Stimulated activated CD4-positive, alpha-beta T cell treated with anti-CD3 and anti-CD28 coated beads, Interleukin-1b, Interleukin-23, amount 100 ng/mL, for 1 hour (primary cell): ENCODE measurements around the gene MED12L.
"Not testable (repeated sequence)": the region's sequence is repeated elsewhere in the genome, so short reads cannot be mapped to it uniquely, and the experiment has no call there.

ENCODE experiments used
- DNase-seq, 2 donors: peaks; one replicate each; pipeline ENCODE4 v3.0.0-alpha.2; 2020; ENCODE audit warnings: low read depth in 2 of 2

The MED12L gene

GRCh38 chr3:151379083-151379734 is 293.7 kb downstream of the MED12L start:
- DNase-seq = no peak

GRCh38 chr3:151382671-151383070 is 297.2 kb downstream of the MED12L start:
- no peak for DNase-seq

GRCh38 chr3:151383111-151383510 is 297.6 kb downstream of the MED12L start:
- no peak for DNase-seq

GRCh38 chr3:151383956-151384355 is 298.5 kb downstream of the MED12L start:
- no peak for DNase-seq

GRCh38 chr3:151384741-151385174 is 299.3 kb downstream of the MED12L start, which contains the start of gene P2RY12:
P2RY12 (minus strand) TSS chr3:151384753; CDS start chr3:151338845, 45,908 bp downstream.
- no peak for DNase-seq

- DNase-seq = no peak
Observed at GRCh38 chr3:151386056-151386455, 300.6 kb downstream of the MED12L start.

GRCh38 chr3:151387432-151387831 is 302.0 kb downstream of the MED12L start:
- no peak for DNase-seq

GRCh38 chr3:151387842-151388241 is 302.4 kb downstream of the MED12L start:
- DNase-seq = no peak

- DNase-seq = no peak
Observed at GRCh38 chr3:151391720-151392119, 306.3 kb downstream of the MED12L start.

- DNase-seq = not testable (repeated sequence)
Observed at GRCh38 chr3:151392191-151392590, 306.7 kb downstream of the MED12L start.

GRCh38 chr3:151393146-151393830 is 307.8 kb downstream of the MED12L start:
- no peak for DNase-seq

- DNase-seq = no peak
Observed at GRCh38 chr3:151393941-151394340, 308.5 kb downstream of the MED12L start.

- no peak for DNase-seq
Observed at GRCh38 chr3:151394611-151395010, 309.1 kb downstream of the MED12L start.

- DNase-seq = no peak
Observed at GRCh38 chr3:151395806-151396205, 310.3 kb downstream of the MED12L start.

GRCh38 chr3:151398895-151399294 is 313.4 kb downstream of the MED12L start:
- DNase-seq = no peak

- no peak for DNase-seq
Observed at GRCh38 chr3:151400341-151400740, 314.9 kb downstream of the MED12L start.

GRCh38 chr3:151402349-151402748 is 316.9 kb downstream of the MED12L start:
- no peak for DNase-seq

- no peak for DNase-seq
Observed at GRCh38 chr3:151403246-151403645, 317.8 kb downstream of the MED12L start.

GRCh38 chr3:151404316-151404715 is 318.9 kb downstream of the MED12L start:
- no peak for DNase-seq

- DNase-seq = no peak
Observed at GRCh38 chr3:151407928-151408327, 322.5 kb downstream of the MED12L start.

- no peak for DNase-seq
Observed at GRCh38 chr3:151410891-151411559, 325.6 kb downstream of the MED12L start.

- no peak for DNase-seq
Observed at GRCh38 chr3:151412989-151413388, 327.5 kb downstream of the MED12L start.

GRCh38 chr3:151415289-151415688 is 329.8 kb downstream of the MED12L start:
- DNase-seq = no peak
